ENCODE data around the gene ZBED3.
A peak's percentile ranks its signal among the peaks of the same experiment; 100 is the strongest.

The ZBED3 gene

DNA sequence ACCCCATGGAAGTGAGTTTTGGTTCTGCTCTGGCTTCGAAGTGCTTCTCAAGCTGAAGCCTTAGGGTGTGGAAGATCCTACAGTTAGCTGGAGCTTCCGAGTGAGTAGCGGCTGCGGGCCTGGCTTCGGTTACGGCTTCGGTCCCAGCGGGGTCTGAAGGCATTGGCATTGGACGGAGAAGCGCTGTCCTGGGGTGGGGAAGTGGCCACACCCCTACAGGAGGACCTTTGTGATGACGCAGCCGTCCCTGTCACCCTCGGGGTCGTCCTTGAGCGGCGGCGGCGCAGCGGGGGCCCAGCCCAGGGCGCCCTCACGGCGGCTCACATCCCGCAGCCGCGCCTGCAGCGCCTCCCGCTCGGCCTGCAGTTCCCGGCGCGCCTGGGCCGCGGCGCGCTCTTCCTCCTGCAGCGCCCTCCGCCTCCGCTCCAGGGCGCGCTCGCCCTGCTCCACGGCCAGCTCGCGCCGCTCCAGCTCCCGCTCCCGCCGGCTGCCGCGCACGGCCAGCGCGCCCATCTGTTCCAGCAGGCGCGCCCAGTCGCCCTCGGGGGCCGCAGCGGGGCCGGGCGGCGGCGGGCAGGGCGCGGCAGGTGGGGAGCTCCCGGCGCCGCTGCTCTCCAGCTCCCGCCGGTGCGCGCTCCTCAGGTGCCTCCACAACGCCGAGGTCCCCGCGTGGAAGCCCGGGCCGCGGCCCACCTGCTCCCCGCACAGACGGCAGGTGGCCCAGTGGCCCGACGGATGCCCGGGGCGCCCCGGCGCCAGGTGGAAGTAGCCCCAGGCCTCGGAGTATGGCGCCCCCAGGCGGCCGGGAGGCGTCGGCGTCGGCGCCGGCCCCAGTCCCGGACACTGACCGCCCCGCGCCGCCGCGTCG is 9.9 kb downstream of the ZBED3 start:
- DNase-seq (ENCODE audit: low spot score), result peak; percentile 37

- no peak for DNase-seq (ENCODE audit: low spot score)
Measured at GRCh38 chr5:77074745-77075144, 12.3 kb downstream of the ZBED3 start.

- no peak for DNase-seq (ENCODE audit: low spot score)
Measured at GRCh38 chr5:77073667-77074066, 13.4 kb downstream of the ZBED3 start.

DNA sequence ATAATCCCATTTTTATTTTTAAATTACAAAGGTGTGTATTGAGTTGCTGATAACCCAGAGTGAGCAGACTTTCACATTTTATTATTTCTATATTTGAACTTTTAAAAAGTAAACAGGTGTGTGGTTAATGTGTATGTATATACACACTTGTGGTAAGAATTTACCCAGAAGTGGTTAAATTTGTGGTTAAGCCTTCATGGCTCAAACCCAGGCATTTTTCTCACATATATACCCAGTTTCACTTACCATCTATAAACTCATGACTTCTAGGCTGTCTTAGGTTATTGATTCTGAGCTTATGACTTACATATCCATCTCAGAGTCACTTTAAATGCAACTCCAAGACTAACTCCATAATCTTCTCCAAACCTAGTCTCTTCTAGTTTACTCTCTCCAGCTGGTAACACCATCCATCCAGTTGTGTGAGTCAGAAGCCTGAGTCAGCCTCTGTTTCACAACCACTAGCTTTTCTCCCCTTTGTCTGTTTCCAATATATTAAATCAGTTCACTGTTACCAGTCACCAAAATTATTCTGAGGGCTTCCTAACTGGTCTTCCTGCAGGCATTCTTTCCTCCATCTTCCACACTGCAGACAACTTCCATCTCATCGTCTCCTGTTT is 20.2 kb downstream of the ZBED3 start:
- no peak for DNase-seq (ENCODE audit: low spot score)

GRCh38 chr5:77066184-77066583 is 20.9 kb downstream of the ZBED3 start:
- DNase-seq (ENCODE audit: low spot score), result no peak

GRCh38 chr5:77065256-77065655 is 21.8 kb downstream of the ZBED3 start:
- DNase-seq (ENCODE audit: low spot score), result no peak

DNA sequence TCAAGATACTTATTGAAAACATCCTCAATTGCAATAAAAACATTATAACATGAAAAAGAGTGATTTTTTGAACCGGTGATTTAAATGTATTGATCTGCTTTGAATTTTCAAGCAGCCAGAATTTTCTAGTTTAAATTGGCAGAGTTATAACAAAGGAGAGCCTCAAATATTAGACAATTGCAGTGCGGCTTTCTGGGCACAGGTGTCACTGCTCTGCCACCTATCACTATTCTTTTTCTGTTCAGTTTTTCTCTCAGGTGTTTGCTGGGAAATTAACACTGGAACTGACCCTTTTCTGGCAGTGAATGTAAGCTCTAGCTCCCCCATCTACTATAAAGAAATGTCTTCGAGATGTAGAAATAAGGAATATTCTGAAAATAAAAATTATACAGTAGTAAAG is 23.0 kb downstream of the ZBED3 start:
- no peak for DNase-seq (ENCODE audit: low spot score)

GRCh38 chr5:77046416-77047073 is 40.5 kb downstream of the ZBED3 start:
- no peak for DNase-seq (ENCODE audit: low spot score)

- no peak for DNase-seq (ENCODE audit: low spot score)
Measured at GRCh38 chr5:77035950-77036349, 51.1 kb downstream of the ZBED3 start.

DNA sequence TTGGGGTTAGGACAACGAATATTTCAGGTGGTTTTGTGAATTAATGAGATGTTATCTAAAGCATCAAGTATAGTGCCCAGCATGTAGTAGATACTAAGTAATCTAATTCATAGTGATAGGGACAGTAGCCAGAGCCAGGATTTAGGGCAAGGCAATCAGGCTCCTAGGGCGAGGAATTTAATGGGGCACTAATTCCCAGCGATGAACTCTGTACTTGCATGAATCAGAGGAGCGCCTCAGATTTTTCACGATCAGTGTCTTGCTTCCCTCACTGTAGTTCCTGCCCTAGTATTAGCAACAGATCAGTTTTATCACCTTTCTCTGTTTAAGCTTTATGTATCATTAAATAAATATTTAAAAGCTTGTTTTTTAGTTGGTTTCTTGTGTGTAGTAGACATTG is 53.7 kb downstream of the ZBED3 start:
- DNase-seq (ENCODE audit: low spot score), result no peak

DNA sequence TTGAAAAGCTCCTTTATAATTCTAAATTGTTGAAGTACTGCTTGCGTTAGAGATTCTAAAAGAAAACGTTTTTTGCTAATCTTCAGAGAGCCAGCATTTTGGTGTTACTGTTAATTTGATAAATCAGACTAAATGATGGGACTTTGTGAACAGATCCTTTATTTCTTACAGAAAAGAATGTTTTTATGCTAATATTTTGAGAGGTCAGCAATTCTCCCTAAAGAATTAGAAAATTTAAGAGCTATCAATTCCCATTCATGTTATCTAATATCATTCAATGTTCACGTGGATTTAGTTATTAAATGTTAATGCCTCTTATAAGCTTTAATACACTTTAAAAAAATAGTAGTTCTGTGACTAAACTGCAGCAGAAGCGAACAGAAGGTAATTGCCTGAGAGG is 54.5 kb downstream of the ZBED3 start:
- no peak for DNase-seq (ENCODE audit: low spot score)

DNA sequence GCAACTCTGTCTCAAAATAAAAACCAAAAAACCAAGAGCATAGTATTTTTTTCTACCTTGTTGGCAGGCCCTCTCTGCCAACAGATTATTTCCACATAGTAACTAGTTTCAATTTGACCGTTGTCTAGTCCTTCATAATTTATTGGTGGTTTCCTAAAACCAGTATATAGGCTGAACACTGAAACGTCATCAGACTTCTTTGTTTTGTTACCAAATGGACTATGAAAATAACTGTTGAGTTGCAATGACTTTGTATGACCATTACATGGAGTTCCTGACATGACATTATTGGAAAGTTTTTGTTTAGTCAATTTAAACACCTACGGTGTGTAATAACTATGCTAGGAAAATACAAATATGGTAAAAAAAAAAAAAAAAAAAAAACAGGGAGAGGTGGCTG is 55.2 kb downstream of the ZBED3 start:
- DNase-seq (ENCODE audit: low spot score), result no peak

DNA sequence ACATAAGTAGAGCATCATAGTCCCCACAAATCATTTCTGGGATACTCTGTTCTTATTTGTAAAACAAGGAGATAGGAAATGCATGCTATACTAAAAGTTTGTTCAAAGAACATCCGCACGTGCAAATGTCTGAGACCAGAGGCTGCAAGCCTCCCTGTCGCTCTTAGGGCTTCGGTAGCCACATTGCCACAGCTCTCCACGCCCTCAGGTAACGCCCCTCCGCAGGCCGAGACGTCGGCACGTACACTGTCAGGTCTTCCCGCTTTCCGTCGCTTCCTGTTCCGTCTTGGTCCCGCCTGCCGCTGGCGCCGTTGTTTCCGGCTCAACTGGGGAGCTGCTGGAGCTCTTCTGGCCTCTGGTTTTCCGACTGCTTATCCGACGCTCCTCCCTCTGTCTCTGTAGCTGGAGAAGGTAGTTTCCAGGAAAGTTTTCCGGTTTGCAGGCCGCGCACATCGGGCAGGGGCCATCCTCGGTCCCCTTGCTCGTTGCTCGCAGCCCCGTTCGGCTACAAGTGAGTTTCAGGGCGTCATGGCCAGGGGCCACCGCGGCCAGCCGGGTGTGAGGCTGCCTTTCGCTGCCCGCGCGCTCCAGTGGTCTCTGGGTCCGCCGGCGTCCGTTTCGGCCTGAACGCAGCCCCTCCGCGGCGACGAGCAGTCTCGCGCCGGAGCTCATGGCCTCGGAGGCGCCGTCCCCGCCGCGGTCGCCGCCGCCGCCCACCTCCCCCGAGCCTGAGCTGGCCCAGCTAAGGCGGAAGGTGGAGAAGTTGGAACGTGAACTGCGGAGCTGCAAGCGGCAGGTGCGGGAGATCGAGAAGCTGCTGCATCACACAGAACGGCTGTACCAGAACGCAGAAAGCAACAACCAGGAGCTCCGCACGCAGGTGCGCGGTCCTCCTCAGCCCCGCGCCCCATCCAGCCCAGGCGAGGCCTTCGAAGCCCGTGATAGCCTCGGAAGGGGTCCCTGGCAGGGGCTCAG is 56.7 kb downstream of the ZBED3 start, which contains the start of gene AGGF1:
Gene AGGF1 (plus strand): TSS at position 308 of the 975 bp plus-strand sequence. CDS start 363 bp downstream, at position 671.
- peak; percentile 90 for DNase-seq (ENCODE audit: low spot score)

DNA sequence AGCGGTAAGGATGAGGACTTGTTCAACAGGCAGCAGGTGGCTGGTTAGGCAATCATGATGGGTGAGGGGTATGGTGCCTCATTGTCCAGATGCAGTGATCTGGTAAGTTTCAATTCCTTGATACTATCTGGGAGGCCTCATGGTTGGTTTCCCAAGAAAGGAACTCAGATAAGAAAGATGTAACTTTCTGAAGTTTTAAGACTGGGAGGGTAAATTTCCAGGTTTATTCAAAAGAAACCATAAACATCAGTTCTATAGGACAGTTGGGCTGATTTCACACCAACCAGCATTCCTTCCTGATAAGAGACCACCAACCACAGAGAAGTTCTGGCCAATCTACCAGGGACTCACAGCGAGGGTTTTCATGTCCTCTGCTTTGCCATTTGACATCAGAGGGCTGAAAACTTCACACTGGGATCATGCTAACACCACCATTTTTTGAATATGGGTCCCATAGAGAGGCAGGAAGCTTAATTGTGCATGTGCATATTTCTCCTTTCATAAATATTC is 57.7 kb downstream of the ZBED3 start:
- no peak for DNase-seq (ENCODE audit: low spot score)

- DNase-seq (ENCODE audit: low spot score), result no peak
Measured at GRCh38 chr5:77028631-77029375, 58.3 kb downstream of the ZBED3 start.

DNA sequence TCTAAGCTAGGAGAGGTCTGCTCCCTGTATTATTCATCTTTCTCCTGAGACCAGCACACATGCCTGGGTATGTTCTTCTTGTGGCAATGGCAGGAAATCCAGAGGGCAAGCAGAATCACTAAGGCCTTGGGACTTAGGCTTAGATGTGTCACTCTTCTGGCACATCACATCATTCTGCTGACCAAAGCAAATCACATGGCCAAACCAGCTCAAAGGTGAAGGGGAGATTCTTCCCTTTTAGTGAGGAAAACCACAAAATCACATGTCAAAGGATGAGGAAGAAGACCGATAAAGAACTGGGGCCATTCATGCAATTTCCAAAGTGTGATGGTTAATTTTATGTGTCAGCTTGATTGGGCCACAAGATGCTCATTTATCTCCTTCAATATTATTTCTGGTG is 62.6 kb downstream of the ZBED3 start:
- no peak for DNase-seq (ENCODE audit: low spot score)

- DNase-seq (ENCODE audit: low spot score), result no peak
Measured at GRCh38 chr5:77022511-77023417, 64.3 kb downstream of the ZBED3 start.

Measured in CD4-positive, alpha-beta T cell treated with Interleukin-6 at 100 ng/mL for 8 hours (primary cell).